DND-41 (cell line): ENCODE results near the gene CACNA1D.

Source experiments
- ATAC-seq: fragments of 200-7000 bp; cut with Tn5 transposase; 3 replicates; pipeline ENCODE4 v1.9.1; 2021; ENCODE audit warnings: low read depth; ENCODE audit not compliant: insufficient read depth
- DNase-seq: peaks from one replicate; pipeline ENCODE4 v3.0.0-alpha.2; 2020
- H2AFZ ChIP-seq: 2 replicates; pipeline ENCODE4 v1.6.0; 2012; ENCODE audit warnings: low read depth, low read length
- H3K27ac ChIP-seq: 2 replicates; pipeline ENCODE4 v1.5.1; 2012; ENCODE audit warnings: low read length, inconsistent platforms
- H3K27me3 ChIP-seq: fragments of 200-600 bp; sonication (generic); 2 replicates; pipeline ENCODE4 v1.6.0; 2012; ENCODE audit warnings: low read length, mild to moderate bottlenecking, inconsistent platforms; ENCODE audit not compliant: insufficient read depth, poor library complexity
- H3K36me3 ChIP-seq: 2 replicates; pipeline ENCODE4 v1.5.1; 2012; ENCODE audit warnings: low read length, inconsistent platforms; ENCODE audit not compliant: insufficient read depth
- H3K4me1 ChIP-seq: 2 replicates; pipeline ENCODE4 v1.5.1; 2012; ENCODE audit warnings: mild to moderate bottlenecking, low read length; ENCODE audit not compliant: insufficient read depth
- H3K4me2 ChIP-seq: 2 replicates; pipeline ENCODE4 v1.6.0; 2012; ENCODE audit warnings: mild to moderate bottlenecking, moderate library complexity, low read length, inconsistent platforms; ENCODE audit not compliant: insufficient read depth
- H3K4me3 ChIP-seq, 2 experiments: fragments of 200-600 bp in 1 of 2; shearing (Covaris generic) in 1 of 2; 2 replicates each; pipeline ENCODE4 v1.5.1; 2012 to 2016; ENCODE audit warnings: inconsistent platforms in 2 of 2, low read length in 2 of 2, mild to moderate bottlenecking in 2 of 2, low read depth in 1 of 2, moderate library complexity in 1 of 2
- H3K79me2 ChIP-seq: 2 replicates; pipeline ENCODE4 v1.6.0; 2012; ENCODE audit warnings: low read length, inconsistent platforms; ENCODE audit not compliant: insufficient read depth
- H3K9ac ChIP-seq: 2 replicates; pipeline ENCODE4 v1.6.0; 2012; ENCODE audit warnings: low read depth, mild to moderate bottlenecking, inconsistent platforms, low read length, moderate library complexity
- H3K9me3 ChIP-seq: 2 replicates; pipeline ENCODE4 v1.5.1; 2012; ENCODE audit warnings: low read length, moderate library complexity, mild to moderate bottlenecking, inconsistent platforms; ENCODE audit not compliant: insufficient read depth, severe bottlenecking
- H4K20me1 ChIP-seq: 2 replicates; pipeline ENCODE4 v1.6.0; 2012; ENCODE audit warnings: low read length; ENCODE audit not compliant: insufficient read depth
- CTCF ChIP-seq: IDR thresholded peaks from 2 replicates; pipeline ENCODE4 v1.5.1; 2012; ENCODE audit warnings: borderline replicate concordance, low read length, moderate library complexity, mild to moderate bottlenecking; ENCODE audit not compliant: poor library complexity, severe bottlenecking; ENCODE audit errors: extremely low read depth
- EZH2 ChIP-seq: IDR thresholded peaks from 3 replicates; pipeline ENCODE4 v1.6.1; 2012; ENCODE audit warnings: borderline replicate concordance, low read depth, mild to moderate bottlenecking, moderate library complexity, low read length, inconsistent platforms; ENCODE audit not compliant: severe bottlenecking

The CACNA1D gene

GRCh38 chr3:53775834-53776251, 281.4 kb downstream of the CACNA1D start:
- DNase-seq = no peak
- ATAC-seq = no peak

GRCh38 chr3:53776494-53777101, 282.2 kb downstream of the CACNA1D start:
- DNase-seq = no peak
- ATAC-seq = no peak
- no peak overlapping the region for H2AFZ ChIP-seq
- H3K79me2 ChIP-seq = no peaks in the 10 kb centered on the region
- TF ChIP-seq EZH2 (no peak), CTCF (no peak)
- H3K9me3 ChIP-seq = no peaks in the 10 kb centered on the region
- H3K27ac ChIP-seq = no peak overlapping the region
- no peak overlapping the region for H3K4me2 ChIP-seq
- H3K4me3 ChIP-seq = no peak overlapping the region
- H3K27me3 ChIP-seq = peaks cover 3% of the 10 kb centered on the region
- no peaks in the 10 kb centered on the region for H3K36me3 ChIP-seq
- no peaks in the 10 kb centered on the region for H3K4me1 ChIP-seq
- no peak overlapping the region for H3K9ac ChIP-seq
- H4K20me1 ChIP-seq = no peaks in the 10 kb centered on the region

More at GRCh38 chr3:53775834-53776251, 281.4 kb downstream of the CACNA1D start:
- Histone ChIP-seq H3K36me3 (no peaks in the 10 kb centered on the region), H3K27ac (no peak overlapping the region), H3K79me2 (no peaks in the 10 kb centered on the region), H4K20me1 (no peaks in the 10 kb centered on the region), H2AFZ (no peak overlapping the region), H3K9me3 (no peaks in the 10 kb centered on the region), H3K4me1 (no peaks in the 10 kb centered on the region), H3K4me2 (no peak overlapping the region), H3K27me3 (peaks cover 3% of the 10 kb centered on the region), H3K9ac (no peak overlapping the region), H3K4me3 (no peak overlapping the region)
- no peak for TF ChIP-seq EZH2
- no peak for TF ChIP-seq CTCF

GRCh38 chr3:53777468-53777867, 283.1 kb downstream of the CACNA1D start:
- H3K79me2 ChIP-seq = no peaks in the 10 kb centered on the region
- TF ChIP-seq EZH2 (no peak), CTCF (no peak)
- H3K36me3 ChIP-seq = no peaks in the 10 kb centered on the region
- DNase-seq = peak; percentile 35
- no peak overlapping the region for H2AFZ ChIP-seq
- peaks cover 3% of the 10 kb centered on the region for H3K27me3 ChIP-seq
- H4K20me1 ChIP-seq = no peaks in the 10 kb centered on the region
- H3K9ac ChIP-seq = no peak overlapping the region
- no peaks in the 10 kb centered on the region for H3K4me1 ChIP-seq
- H3K4me3 ChIP-seq = no peak overlapping the region
- H3K4me2 ChIP-seq = no peak overlapping the region
- peak; percentile 82 for ATAC-seq
- H3K27ac ChIP-seq = no peak overlapping the region
- no peaks in the 10 kb centered on the region for H3K9me3 ChIP-seq
